Trophoblast cell (in vitro differentiated cells and primary cell): ENCODE measurements around the gene PHETA1.
"Not testable (repeated sequence)": the region's sequence is repeated elsewhere in the genome, so short reads cannot be mapped to it uniquely, and the experiment has no call there.

Source experiments
- DNase-seq, 2 donors: peaks; one replicate each; pipeline ENCODE4 v3.0.0-alpha.2; 2016
- H2AFZ ChIP-seq: 2 replicates; pipeline ENCODE4 v1.6.1; 2013; ENCODE audit warnings: low read length, moderate library complexity, mild to moderate bottlenecking; ENCODE audit not compliant: insufficient read depth, poor library complexity
- H2AK5ac ChIP-seq: 2 replicates; pipeline ENCODE4 v1.6.1; 2013; ENCODE audit warnings: mild to moderate bottlenecking, low read length
- H2BK120ac ChIP-seq: 2 replicates; pipeline ENCODE4 v1.6.1; 2013; ENCODE audit warnings: low read length, mild to moderate bottlenecking, moderate library complexity; ENCODE audit not compliant: insufficient read depth, poor library complexity
- H2BK12ac ChIP-seq: 2 replicates; pipeline ENCODE4 v1.6.1; 2013; ENCODE audit warnings: mild to moderate bottlenecking, low read length, moderate library complexity
- H2BK5ac ChIP-seq: 2 replicates; pipeline ENCODE4 v1.6.1; 2013; ENCODE audit warnings: low read length, low read depth, moderate library complexity, mild to moderate bottlenecking; ENCODE audit not compliant: poor library complexity
- H3K14ac ChIP-seq: 2 replicates; pipeline ENCODE4 v1.6.1; 2013; ENCODE audit warnings: mild to moderate bottlenecking, low read length
- H3K18ac ChIP-seq: 2 replicates; pipeline ENCODE4 v1.6.1; 2013; ENCODE audit warnings: mild to moderate bottlenecking, low read length
- H3K23ac ChIP-seq: 2 replicates; pipeline ENCODE4 v1.6.1; 2013; ENCODE audit warnings: low read length
- H3K27ac ChIP-seq: 2 replicates; pipeline ENCODE4 v1.5.1; 2013; ENCODE audit warnings: low read depth, mild to moderate bottlenecking, inconsistent platforms, low read length, moderate library complexity
- H3K27me3 ChIP-seq: 2 replicates; pipeline ENCODE4 v1.6.1; 2013; ENCODE audit warnings: inconsistent platforms, mild to moderate bottlenecking, low read length, moderate library complexity; ENCODE audit not compliant: insufficient read depth
- H3K36me3 ChIP-seq, 2 experiments: 1 replicate in 1 of 2; 2 replicates in 1 of 2; pipeline ENCODE4 v1.6.1; 2013; ENCODE audit warnings: low read length in 2 of 2, mild to moderate bottlenecking in 2 of 2, moderate library complexity in 1 of 2; ENCODE audit not compliant: insufficient read depth in 2 of 2, control insufficient read depth in 1 of 2
- H3K4ac ChIP-seq: 2 replicates; pipeline ENCODE4 v1.6.1; 2013; ENCODE audit warnings: low read depth, mild to moderate bottlenecking, low read length, moderate library complexity
- H3K4me1 ChIP-seq, 2 experiments: 1 replicate in 1 of 2; 2 replicates in 1 of 2; pipeline ENCODE4 v1.6.1; 2013; ENCODE audit warnings: low read length in 2 of 2, mild to moderate bottlenecking in 2 of 2, moderate library complexity in 1 of 2; ENCODE audit not compliant: insufficient read depth in 2 of 2, control insufficient read depth in 1 of 2
- H3K4me2 ChIP-seq: 2 replicates; pipeline ENCODE4 v1.6.1; 2013; ENCODE audit warnings: inconsistent platforms, mild to moderate bottlenecking, low read length, moderate library complexity
- H3K4me3 ChIP-seq: 2 replicates; pipeline ENCODE4 v1.5.1; 2013; ENCODE audit warnings: mild to moderate bottlenecking, low read depth, low read length, inconsistent platforms
- H3K79me1 ChIP-seq: one replicate; pipeline ENCODE4 v1.6.1; 2013; ENCODE audit warnings: low read length
- H3K79me2 ChIP-seq: 2 replicates; pipeline ENCODE4 v1.6.1; 2013; ENCODE audit warnings: low read length, mild to moderate bottlenecking; ENCODE audit not compliant: control insufficient read depth, insufficient read depth, poor library complexity
- H3K9ac ChIP-seq: 2 replicates; pipeline ENCODE4 v1.6.1; 2013; ENCODE audit warnings: mild to moderate bottlenecking, low read length
- H3K9me3 ChIP-seq: 2 replicates; pipeline ENCODE4 v1.6.1; 2013; ENCODE audit warnings: low read depth, mild to moderate bottlenecking, control low read depth, inconsistent platforms, low read length; ENCODE audit not compliant: insufficient read depth
- H4K12ac ChIP-seq: 2 replicates; pipeline ENCODE4 v1.6.1; 2013; ENCODE audit warnings: low read depth, mild to moderate bottlenecking, low read length, moderate library complexity
- H4K8ac ChIP-seq: 2 replicates; pipeline ENCODE4 v1.6.1; 2013; ENCODE audit warnings: low read depth, mild to moderate bottlenecking, low read length, moderate library complexity
- H4K91ac ChIP-seq: one replicate; pipeline ENCODE4 v1.6.1; 2013; ENCODE audit warnings: low read depth, mild to moderate bottlenecking, low read length, moderate library complexity
- WGBS: extraction: QIAGEN DNeasy Blood & Tissue Kit; methylation state at CpG from one replicate; pipeline ENCODE4 v1.1.7; 2013; ENCODE audit warnings: missing lambda C conversion rate; ENCODE audit not compliant: insufficient read length, insufficient coverage; ENCODE audit errors: extremely low coverage; 5-methylcytosine and 5-hydroxymethylcytosine counted together

The PHETA1 gene

GRCh38 chr12:111338096-111338495 is 30.8 kb downstream of the PHETA1 start:
- H2BK120ac ChIP-seq = no peak overlapping the region
- no peak overlapping the region for H4K91ac ChIP-seq
- H3K23ac ChIP-seq = no peak overlapping the region
- H2BK12ac ChIP-seq = no peak overlapping the region
- H3K4me1 ChIP-seq = no peaks in the 10 kb centered on the region
- H3K14ac ChIP-seq = no peak overlapping the region
- no peak overlapping the region for H2AFZ ChIP-seq
- no CpG with 5 or more reads among the region's 12 CpGs for WGBS
- no peaks in the 10 kb centered on the region for H3K36me3 ChIP-seq
- no peak overlapping the region for H3K9ac ChIP-seq
- no peaks in the 10 kb centered on the region for H3K79me2 ChIP-seq
- H3K4me2 ChIP-seq = no peak overlapping the region
- no peak overlapping the region for H2BK5ac ChIP-seq
- H3K18ac ChIP-seq = no peak overlapping the region
- no peak overlapping the region for H3K4ac ChIP-seq
- H2AK5ac ChIP-seq = no peak overlapping the region
- H3K4me3 ChIP-seq = no peak overlapping the region
- H4K8ac ChIP-seq = no peak overlapping the region
- DNase-seq = no peak
- no peaks in the 10 kb centered on the region for H3K79me1 ChIP-seq
- no peaks in the 10 kb centered on the region for H3K27me3 ChIP-seq
- no peaks in the 10 kb centered on the region for H3K9me3 ChIP-seq
- H4K12ac ChIP-seq = no peak overlapping the region
- no peak overlapping the region for H3K27ac ChIP-seq

- H3K4me1 ChIP-seq = no peaks in the 10 kb centered on the region
- no peak overlapping the region for H3K9ac ChIP-seq
Measured at GRCh38 chr12:111337371-111337770, 31.5 kb downstream of the PHETA1 start.

GRCh38 chr12:111336411-111336810 is 32.5 kb downstream of the PHETA1 start:
- H3K4me1 ChIP-seq, H3K9ac ChIP-seq, H3K27me3 ChIP-seq, H3K27ac ChIP-seq, H3K14ac ChIP-seq, H3K79me1 ChIP-seq, H3K23ac ChIP-seq, H2AFZ ChIP-seq, H2BK5ac ChIP-seq, H3K4me3 ChIP-seq, H2BK120ac ChIP-seq, H2AK5ac ChIP-seq, H3K9me3 ChIP-seq, H4K91ac ChIP-seq, DNase-seq, H3K79me2 ChIP-seq, H4K8ac ChIP-seq, H3K4me2 ChIP-seq, H3K4ac ChIP-seq, H2BK12ac ChIP-seq, H3K36me3 ChIP-seq, H4K12ac ChIP-seq, H3K18ac ChIP-seq: not testable (repeated sequence)
- WGBS = no CpG with 5 or more reads among the region's 6 CpGs

More at GRCh38 chr12:111337371-111337770, 31.5 kb downstream of the PHETA1 start:
- Histone ChIP-seq H4K12ac (no peak overlapping the region), H3K27ac (no peak overlapping the region), H2BK12ac (no peak overlapping the region), H3K27me3 (no peaks in the 10 kb centered on the region), H3K36me3 (no peaks in the 10 kb centered on the region), H3K79me2 (no peaks in the 10 kb centered on the region), H2BK5ac (no peak overlapping the region), H3K4me3 (no peak overlapping the region), H2BK120ac (no peak overlapping the region), H3K14ac (no peak overlapping the region), H3K4me2 (no peak overlapping the region), H2AK5ac (no peak overlapping the region), H3K4ac (no peak overlapping the region), H3K79me1 (no peaks in the 10 kb centered on the region), H3K9me3 (no peaks in the 10 kb centered on the region), H3K18ac (no peak overlapping the region), H4K8ac (no peak overlapping the region), H2AFZ (no peak overlapping the region), H3K23ac (no peak overlapping the region), H4K91ac (no peak overlapping the region)
- no peak for DNase-seq
- no CpG with 5 or more reads among the region's 5 CpGs for WGBS

- Histone ChIP-seq H3K4me3 (no peak overlapping the region), H3K4me2 (no peak overlapping the region), H3K27me3 (no peaks in the 10 kb centered on the region), H2AFZ (no peak overlapping the region), H3K4ac (no peak overlapping the region), H2BK5ac (no peak overlapping the region), H3K23ac (no peak overlapping the region), H3K36me3 (no peaks in the 10 kb centered on the region), H2BK120ac (no peak overlapping the region), H4K8ac (no peak overlapping the region), H4K12ac (no peak overlapping the region), H3K79me2 (no peaks in the 10 kb centered on the region), H3K79me1 (no peaks in the 10 kb centered on the region), H3K9me3 (no peaks in the 10 kb centered on the region), H3K9ac (no peak overlapping the region), H3K4me1 (no peaks in the 10 kb centered on the region), H3K18ac (no peak overlapping the region), H2BK12ac (no peak overlapping the region), H3K14ac (no peak overlapping the region), H4K91ac (no peak overlapping the region), H2AK5ac (no peak overlapping the region), H3K27ac (no peak overlapping the region)
- no peak for DNase-seq
- no CpG with 5 or more reads among the region's 7 CpGs for WGBS
Measured at GRCh38 chr12:111335811-111336210, 33.1 kb downstream of the PHETA1 start.
